ENCODE data around the gene NTSR1.

DNA sequence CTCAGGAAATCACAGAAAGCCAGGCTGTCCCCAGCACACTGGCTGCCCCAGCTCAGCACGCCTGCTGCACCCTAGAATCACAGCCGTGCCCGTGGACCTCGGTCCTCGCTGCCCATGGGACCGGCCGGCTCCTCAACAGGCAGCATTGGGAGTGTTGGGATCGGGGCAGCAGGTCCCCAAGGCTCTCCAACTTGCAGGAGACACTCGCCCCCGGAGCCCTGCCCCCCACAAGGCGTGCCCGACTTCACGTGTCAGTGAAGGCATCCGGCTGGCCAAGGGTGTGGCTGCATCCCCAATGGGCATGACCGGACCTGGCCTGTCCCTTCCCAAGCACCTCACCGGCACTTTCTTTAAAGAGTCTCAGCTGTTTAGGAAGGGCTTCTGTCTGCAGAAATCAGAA lies 3.0 kb upstream of the NTSR1 start:
- TF ChIP-seq, protein P1, sequence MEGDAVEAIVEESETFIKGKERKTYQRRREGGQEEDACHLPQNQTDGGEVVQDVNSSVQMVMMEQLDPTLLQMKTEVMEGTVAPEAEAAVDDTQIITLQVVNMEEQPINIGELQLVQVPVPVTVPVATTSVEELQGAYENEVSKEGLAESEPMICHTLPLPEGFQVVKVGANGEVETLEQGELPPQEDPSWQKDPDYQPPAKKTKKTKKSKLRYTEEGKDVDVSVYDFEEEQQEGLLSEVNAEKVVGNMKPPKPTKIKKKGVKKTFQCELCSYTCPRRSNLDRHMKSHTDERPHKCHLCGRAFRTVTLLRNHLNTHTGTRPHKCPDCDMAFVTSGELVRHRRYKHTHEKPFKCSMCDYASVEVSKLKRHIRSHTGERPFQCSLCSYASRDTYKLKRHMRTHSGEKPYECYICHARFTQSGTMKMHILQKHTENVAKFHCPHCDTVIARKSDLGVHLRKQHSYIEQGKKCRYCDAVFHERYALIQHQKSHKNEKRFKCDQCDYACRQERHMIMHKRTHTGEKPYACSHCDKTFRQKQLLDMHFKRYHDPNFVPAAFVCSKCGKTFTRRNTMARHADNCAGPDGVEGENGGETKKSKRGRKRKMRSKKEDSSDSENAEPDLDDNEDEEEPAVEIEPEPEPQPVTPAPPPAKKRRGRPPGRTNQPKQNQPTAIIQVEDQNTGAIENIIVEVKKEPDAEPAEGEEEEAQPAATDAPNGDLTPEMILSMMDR (conservative IDR thresholded peaks at IDR 0.05; ENCODE audit: low read depth, low read length): no peak
- TF ChIP-seq EZH2phosphoT487 (IDR thresholded peaks at IDR 0.05; ENCODE audit: borderline replicate concordance, low read length): no peak
